NOMO-1 (cell line): ENCODE data around the gene NOS1AP.
"Not testable (repeated sequence)": the region's sequence is repeated elsewhere in the genome, so short reads cannot be mapped to it uniquely, and the experiment has no call there.

Experiments used
- DNase-seq, 2 experiments: peaks; one replicate each; lab custom pipeline; 2025; ENCODE audit not compliant: unreplicated experiment in 2 of 2; lab: John Stamatoyannopoulos, UW

The NOS1AP gene

DNA sequence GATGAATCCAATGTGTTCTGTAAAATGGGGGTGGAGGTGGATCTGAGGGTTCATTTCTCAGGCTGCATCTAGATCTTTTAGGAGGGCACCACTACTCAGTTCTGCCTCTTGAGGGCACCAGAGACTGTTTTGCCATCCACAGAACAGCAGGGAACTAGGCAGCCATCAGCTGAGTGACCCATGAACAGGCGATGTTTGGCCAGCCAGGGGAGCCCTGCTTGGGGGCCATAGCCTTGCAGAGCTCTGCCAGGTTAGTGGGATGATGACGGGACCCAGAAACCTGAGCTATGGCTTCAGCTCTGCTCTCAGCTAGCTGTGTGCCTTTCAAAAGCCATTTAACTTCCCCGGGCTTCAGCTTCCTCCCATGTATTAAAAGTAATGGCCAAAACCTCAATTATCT lies 13.4 kb upstream of the NOS1AP start:
- DNase-seq = peak; percentile 62 to 75

DNA sequence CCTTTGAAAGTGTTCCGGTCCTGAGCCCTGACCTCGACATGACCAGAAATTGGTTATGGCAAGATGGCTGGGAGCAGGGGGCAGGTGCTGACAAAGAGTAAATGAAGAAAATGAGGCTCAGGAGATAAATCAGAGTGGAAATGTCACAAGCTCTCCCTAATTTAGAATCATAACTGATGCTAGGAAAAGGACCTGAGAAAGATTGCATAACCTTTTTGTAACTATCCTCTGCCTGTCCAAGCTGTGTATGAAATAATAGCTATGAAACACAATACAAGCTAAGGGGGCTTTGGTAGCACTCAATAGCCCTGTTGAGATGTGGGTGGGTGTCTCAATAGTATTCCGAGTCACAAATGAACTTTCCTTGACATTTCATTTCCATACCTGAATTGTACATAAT lies 12.9 kb upstream of the NOS1AP start:
- DNase-seq = peak in 1 of 2 experiments; percentile 29

DNA sequence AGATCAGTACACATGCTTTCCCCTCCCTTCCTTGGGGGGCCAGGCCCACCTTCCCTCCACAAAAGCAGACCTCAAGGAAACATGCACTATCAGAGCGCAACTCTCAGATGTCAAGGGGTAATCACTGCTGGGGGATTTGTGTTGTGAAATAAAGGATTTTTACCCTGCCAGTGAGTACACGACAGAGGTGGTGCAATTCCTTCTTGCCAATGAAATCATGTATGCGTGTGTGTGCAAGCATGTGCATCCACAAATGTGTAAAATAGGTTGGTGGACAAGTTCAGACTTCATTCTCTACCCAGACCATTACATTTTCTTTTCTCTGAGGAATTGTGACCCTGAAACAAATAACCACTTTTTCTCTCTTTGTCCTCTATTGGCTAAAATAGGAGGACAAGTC lies 9.8 kb upstream of the NOS1AP start:
- DNase-seq = no peak

DNA sequence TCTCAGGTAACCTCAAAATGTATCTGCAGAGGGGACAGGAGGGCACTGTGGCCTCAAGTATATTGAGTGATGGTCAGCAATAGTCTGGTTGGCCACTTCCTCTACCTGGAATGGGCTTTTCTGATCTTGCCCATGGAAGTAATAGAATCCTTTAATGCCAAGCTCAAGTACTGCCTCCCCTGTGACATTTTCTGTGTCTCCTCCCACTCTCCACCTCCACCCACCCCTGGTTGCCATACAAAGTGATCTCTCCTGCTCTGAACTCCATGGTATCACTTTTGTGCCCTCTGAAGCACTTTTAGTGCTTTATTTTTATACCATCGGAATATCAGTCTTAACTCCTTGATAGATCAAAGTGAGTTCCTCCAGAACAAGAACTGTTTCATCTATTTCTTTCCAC lies 9.2 kb upstream of the NOS1AP start:
- no peak for DNase-seq

DNA sequence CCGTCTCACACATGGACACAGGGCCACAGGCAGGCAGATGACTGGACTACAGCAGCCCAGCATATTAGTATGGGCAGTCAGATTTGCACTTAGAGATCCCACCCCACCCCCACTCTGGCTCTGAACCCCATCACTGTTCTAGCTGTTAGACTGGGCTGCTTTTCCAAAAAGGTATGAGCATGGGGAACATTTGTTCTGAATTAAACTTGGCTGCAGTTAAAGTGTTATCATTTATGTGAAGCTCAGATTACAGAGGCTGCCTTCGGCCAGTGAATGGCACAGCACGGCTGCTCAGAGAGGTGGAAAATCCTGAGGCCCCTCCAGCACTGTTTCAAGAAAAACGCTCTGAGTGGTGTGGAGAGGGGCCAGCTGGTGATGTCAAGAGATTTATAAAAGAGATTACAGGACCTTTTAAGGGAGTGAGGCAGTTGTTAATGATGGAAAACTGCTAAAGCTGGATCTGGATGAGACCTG lies 6.9 kb upstream of the NOS1AP start:
- no peak for DNase-seq

DNA sequence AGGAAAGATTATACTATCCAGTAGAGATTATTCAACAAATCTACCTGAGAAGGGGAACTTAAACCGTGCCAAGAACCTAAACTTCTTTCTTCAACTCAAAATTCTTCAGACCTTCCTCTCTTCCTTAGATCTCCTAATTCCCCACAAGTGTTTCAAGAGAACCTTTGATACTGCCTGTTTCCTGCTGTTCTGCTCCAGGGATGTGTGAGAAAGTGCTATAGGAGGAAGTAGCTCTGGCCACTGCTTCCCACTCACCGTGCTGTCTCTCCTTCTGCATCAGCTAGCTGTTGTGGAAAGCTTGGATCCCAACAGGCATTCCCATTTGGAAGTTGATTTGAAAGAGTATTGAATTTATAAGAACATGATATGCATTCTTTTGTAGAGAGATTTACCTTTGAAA lies 4.5 kb upstream of the NOS1AP start:
- no peak for DNase-seq

DNA sequence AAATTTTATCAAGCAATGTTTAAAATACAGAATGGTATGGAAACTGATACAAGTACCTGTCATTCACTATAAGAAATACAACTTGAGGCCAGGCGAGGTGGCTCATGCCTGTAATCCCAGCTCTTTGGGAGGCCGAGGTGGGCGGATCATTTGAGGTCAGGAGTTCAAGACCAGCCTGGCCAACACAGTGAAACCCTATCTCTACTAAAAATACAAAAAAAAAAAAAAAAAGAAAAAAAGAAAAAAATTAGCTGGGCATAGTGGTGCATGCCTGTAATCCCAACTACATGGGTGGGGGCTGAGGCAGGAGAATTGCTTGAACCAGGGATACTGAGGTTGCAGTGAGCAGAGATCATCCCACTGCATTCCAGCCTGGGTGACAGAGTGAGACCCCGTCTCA lies 2.7 kb upstream of the NOS1AP start:
- not testable (repeated sequence) for DNase-seq

DNA sequence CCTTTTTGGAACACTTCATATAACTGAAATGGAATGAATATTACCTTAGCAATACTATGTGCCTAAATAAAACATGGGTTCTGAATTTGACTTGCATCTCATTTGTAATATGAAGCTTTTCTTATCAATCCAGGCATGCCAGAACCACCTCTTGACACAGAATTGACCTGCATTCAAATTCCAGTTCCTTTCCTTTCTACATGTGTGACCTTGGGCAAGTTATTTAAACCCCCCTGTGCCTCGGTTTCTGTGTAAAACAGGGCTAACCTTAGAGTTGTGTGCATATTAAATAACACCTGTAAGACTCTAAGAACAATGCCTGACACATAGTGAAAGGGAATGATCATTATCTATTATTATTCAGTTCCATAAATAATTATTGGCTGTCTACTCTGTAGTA lies 2.0 kb upstream of the NOS1AP start:
- DNase-seq = no peak

DNA sequence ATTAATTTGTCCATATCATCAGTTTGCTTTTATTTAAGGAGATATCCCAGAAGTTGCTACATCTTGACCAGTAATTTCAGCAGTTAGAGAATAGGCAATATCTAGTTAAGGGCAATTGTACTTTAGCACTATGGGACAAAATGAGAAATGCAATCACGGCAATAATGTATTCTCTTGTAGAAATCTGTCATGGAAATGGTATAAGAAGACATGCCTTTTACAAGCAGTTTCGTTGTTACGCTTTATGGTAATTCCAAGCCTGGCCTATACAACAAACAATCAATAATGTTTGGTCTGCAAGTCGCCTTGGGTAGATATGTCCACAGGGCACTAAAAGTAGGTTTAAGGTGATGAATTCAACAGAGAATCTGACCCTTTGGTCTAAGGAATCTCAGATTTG lies 1.2 kb upstream of the NOS1AP start:
- DNase-seq = no peak

DNA sequence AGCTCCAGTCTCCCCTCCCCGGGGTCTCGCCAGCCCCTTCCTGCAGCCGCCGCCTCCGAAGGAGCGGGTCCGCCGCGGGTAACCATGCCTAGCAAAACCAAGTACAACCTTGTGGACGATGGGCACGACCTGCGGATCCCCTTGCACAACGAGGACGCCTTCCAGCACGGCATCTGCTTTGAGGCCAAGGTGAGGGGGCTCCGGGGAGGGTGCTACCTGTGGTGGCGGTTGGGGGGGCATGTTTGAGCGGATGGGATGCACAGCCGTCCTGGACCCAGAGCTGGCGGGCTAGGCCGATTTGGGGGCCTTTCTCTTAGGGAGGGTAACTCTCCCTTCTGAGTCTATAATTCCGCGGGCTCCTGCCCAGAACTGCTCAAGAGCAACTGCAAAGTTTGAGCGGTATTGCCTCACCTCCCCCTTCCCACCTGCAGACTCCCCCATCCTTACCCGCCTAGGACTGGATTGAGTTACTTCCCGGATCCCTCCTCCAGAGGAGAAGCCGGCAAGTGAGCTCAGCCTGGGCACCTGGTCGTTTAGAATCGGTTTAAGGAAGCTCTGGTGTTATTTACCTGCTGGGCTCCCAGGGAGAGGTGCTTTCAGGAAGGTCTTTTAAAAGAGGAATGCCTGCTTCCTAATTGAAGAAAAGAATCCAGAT lies 730 bp downstream of the NOS1AP start:
- DNase-seq = no peak

DNA sequence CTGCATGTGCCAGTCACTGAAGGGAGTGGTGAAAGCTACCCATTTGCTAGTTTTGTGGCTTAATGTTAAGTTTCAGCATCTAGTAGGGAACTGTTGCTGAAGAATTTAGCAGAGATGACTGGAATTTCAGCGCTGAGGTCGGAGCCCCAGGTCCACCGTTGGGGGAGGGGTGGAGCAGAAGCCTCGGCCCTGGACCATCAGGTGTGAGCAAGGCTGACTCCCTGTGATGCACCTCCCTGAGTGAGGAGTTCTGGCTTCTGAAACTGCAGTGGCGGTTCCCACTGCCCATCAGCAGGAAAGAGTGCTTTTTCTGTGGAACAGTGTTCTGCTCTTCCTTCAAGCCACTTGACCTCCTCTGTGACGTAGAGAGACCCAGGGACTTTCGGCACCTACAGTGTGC lies 1.3 kb downstream of the NOS1AP start:
- no peak for DNase-seq

DNA sequence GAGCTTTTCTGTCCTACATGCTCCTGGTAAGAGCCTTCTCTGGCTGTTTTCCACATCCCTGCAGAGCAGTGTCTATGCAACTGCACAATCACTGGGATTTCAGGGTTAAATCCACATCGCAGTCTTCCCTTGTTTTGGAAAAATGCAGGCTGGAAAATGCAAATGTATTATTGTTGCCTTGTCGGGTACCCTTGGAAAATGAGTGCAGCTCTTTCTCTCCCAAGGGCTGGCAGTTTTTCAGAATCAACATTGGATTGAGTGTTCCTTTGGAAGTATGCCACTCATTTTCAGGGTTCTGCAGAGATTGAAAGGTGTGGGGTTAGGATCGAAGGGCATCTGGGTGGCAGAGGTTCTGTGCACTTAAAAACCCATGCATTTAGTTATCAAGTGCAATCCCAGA lies 3.2 kb downstream of the NOS1AP start:
- no peak for DNase-seq

DNA sequence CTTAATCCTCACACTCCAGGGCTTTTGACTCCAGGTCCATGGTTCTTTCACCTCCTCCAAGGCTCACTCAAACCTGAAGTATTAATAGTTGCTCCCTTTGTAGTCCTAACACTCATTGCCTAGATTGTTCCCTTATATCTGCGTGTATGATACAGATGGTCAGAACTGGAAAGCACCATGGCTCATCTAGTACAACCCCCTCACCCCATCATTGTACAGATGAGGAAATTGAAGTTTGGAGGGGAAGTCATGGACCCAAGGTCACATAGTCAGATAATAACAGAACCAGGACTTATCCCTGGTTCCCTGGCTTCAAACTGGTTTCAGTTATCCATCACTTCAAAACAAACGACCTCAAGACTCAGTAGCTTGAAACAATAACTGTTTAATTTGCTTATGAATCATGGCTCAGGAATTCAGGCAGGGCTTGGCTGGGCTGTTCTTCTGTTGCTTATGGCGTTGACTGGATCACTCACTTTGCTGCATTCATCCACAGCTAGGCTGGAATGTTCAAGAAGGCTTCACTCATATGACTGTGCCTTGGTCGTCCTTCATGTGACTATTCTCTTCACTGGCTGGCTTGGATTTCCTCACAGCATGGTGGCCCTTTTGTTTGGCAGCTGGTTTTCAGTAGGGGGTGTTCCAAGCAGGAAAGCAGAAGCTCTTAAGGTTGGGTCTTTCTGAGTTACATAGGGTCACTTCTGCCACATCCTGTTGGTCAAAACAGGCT lies 5.0 kb downstream of the NOS1AP start:
- no peak for DNase-seq

DNA sequence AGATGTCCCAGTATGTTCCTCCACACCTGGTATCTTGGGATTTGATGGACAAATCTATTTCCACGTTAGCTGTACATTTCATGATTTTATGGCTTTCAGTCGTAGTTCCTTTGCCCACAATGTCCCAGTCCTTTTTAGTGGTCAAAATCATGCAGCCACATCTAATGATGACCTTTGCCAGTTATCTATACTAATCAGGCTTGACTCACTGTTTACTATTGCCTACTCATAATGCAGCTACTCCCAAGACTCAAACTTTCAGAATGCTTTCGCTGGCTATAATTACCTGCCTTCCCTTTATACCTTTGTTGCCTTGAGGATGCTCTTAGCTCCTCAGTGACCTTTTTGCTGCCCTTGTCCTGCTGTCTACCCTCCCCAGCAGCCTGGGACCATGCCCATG lies 6.4 kb downstream of the NOS1AP start:
- no peak for DNase-seq

DNA sequence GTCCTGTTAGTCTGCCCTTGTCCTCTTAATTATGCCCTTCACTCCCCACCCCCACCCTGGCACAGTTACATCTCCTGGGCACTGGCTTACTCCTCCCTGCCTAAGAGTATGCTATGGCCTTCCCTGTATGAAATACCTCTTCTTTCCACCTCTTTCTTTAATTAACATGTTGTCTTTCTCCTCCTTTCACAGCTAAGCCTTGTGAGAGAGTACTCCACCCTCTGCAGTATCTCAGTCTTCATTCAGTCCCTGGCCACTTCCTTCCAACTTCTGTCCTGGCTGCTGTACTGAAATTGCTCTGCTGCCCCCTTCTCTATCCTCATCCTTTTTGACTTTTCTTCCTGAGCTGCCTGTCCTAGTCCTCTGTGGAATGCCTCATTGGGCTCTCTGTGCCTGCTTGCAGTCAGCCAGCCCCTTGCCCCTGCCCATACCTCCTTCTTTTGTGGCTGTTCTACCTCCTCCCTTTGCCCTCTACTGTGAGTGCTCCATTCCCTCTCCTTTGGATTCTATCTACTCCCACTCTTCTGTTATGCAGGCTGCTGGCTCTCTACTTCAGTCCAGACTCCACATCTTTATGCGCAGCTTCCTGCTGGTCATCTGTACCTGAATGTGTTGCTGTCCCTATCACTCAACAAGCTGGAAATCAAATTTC lies 8.3 kb downstream of the NOS1AP start:
- DNase-seq = no peak

DNA sequence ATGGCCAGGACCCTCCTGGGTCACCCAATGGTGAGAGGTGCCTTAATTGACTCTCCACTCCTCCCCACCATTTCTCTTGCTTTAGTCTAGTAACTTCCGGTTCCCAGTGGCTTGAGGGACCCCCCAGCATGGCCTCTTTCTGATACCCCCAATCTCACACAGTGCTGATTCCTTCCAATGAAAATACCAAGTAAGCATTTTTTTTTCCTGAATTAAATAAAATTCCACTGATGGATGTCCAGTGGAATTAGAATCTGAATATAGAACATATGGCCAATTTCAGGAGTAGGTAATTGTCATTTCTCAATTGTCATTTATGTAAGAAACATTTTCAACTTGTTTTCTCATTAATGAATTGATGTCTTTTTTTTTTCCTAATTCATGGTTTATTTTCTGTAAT lies 9.5 kb downstream of the NOS1AP start:
- no peak for DNase-seq

DNA sequence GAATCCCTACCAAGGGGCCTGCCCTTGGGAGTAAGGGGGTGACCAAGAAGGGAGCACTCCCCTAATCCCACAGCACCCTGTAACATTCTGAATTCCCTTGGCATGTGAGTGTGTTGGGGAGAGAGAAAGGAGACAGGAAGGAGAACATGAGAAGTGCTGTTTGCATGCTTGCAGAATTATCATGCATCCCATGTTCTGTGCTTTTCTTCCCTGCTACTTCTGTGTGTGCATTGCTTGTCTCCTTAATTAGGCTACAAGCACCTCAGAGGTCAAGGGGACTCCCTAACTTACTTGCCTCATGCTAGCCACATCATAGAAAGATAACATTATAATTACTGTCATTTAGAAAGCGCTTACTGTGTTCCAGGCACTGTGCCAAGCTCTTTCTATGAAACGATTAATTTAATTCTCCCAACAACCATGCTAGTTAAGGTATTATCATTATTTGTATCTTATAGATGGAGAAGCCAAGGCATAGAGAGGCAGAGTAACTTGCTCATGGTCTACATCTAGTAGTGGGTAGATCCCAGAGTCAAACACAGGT lies 11.1 kb downstream of the NOS1AP start:
- DNase-seq = no peak

DNA sequence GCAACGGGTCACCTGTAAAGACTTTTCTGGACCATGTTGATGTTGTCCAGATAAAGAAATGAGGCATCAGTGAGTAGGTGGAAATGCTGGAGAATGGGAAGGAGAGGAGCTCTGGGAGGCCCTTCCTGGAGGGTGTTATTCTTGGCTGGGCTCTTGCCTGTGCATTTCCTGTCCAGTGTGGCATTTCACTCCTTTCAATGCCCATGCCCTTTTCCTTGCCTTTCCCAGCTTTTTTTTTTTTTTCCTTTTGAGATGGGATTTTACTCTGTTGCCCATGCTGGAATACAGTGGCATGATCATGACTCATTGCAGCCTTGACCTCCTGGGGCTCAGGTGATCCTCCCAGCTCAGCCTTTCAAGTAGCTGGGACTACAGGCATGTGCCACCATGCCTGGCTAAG lies 11.8 kb downstream of the NOS1AP start:
- no peak for DNase-seq

DNA sequence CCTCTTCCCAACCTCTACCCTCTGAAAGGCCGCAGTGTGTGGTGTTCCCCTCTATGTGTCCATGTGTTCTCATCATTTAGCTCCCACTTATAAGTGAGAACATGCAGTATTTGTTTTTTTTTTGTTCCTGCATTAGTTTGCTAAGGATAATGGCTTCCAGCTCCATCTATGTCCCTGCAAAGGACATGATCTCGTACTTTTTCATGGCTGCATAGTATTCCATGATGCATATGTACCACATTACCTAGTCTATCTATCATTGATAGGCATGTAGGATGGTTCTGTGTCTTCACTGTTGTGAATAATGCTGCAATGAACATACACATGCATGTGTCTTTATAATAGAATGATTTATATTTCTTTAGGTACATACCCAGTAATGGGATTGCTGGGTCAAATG lies 12.6 kb downstream of the NOS1AP start:
- DNase-seq = not testable (repeated sequence)

DNA sequence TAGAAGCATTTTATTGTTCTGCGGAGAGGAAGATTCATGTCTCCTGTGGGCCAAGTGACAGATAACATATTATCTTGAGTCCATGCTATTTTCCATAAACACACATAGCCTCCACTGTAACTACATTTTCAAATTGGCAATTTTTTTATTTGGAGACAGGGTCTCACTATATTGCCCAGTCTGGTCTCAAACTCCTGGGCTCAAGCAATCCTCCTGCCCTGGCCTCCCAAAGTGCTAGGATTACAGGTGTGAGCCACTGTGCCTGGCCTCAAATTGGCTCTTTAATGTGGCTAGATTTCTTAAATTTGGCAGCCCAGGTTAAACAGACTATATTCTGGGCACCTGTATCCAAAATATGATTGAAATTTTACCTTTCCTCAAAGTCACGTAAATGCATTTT lies 13.8 kb downstream of the NOS1AP start:
- DNase-seq = no peak

DNA sequence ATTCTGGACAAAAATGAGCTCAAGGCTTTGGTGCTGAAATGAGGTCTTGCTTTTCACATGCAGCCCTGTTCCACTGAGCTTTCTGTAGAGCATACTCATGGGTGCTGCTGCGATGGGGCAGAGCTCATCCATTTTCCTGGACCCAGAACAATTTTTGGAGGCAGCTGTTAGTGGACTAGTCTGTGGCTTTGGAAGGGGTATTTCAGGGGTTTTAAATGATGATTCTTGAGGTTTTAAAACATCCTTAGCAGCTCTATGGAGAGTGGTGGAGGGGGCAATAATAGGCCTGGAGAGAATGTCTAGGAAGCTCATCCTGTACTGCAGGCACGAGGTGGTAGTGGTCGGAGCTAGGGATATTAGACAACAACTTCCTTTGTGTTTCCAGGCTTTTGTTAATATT lies 16.5 kb downstream of the NOS1AP start:
- DNase-seq = no peak

DNA sequence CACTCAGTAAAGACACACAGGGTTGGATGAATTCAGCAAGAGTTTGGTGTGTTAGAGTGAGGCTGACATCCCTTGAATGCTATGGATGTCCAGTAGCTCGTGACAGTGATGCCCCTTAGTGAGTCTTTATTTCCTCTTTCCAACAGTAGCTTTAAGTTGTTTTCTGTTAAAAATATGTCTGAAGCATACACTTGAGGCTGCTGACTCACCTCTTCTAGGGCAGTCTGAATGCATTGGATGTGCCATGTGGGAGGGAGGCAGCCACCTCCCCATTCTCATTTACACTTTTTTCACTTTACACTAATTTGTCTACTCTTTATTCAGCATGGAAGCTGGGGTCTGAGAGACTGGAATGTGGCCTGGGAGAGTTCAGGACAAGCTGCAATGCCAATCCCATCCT lies 17.6 kb downstream of the NOS1AP start:
- peak; percentile 40 to 81 for DNase-seq
